ENCODE data around the gene TIMM22.
"Not testable (repeated sequence)": the region's sequence is repeated elsewhere in the genome, so short reads cannot be mapped to it uniquely, and the experiment has no call there.

TIMM22 gene

DNA sequence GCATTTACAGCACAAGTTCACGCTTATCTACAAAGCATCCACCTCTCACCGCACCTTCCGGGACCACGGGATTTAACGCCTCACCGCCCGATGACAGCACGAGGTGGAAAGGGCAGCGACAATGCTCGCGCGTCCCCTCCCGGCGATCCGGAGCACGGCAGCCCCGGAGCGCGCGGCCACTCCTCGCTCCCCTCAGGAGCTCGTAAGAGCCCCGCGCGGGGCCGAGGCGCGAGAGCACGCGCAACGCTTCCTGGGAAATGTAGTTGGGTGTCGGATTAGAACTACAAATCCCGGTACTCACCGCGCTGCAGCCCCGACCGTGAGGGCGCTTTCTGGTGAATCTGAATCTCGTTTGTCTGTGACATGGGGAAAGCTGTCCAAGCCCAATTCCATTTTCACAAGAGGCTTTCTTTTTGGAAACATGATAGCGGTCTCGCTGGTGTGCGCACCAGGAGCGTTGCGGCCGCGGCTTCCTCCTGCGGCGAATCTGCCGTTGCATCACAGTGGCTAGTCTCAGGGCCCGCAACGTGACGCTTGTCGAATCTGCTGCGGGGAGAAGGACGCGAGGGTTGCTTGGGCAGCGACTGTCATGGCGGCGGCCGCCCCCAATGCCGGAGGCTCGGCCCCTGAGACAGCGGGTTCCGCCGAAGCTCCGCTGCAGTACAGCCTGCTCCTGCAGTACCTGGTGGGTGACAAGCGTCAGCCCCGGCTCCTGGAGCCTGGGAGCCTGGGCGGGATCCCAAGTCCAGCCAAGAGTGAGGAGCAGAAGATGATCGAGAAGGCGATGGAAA lies at the start of gene TIMM22:
Gene TIMM22 (plus strand): TSS at position 576 of the 791 bp plus-strand sequence. CDS start 14 bp downstream, at position 590.
- DNase-seq (ENCODE audit: low read depth in 2 of 2): peak; percentile 83 to 85

DNA sequence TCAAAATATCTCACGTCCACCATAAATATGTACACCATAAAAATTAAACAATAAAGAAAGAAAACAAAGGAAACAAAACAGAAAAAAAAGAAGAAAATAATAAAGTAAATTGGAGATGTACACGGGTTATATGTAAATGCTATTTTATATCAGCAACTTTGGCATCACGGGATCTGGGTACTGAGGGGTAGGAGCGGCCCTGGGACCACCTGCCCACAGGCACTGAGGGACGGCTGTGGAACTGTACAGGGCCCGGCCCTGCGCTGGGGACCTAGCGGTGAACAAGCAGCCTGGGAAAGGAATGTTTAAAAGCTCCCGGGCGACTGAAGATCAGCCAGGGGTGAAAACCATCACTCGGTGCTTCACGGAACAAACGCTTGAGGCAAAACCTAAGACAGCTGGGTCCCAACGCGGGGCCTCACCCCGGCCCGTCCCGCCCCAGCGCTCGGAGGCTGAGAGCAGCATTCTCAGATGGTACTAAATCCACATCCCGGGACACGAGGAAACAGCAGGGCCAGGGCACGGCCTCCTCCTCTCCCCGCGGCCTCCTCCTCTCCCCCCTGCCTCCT lies 48.6 kb upstream of the TIMM22 start:
- no peak for DNase-seq (ENCODE audit: low read depth in 2 of 2)

DNA sequence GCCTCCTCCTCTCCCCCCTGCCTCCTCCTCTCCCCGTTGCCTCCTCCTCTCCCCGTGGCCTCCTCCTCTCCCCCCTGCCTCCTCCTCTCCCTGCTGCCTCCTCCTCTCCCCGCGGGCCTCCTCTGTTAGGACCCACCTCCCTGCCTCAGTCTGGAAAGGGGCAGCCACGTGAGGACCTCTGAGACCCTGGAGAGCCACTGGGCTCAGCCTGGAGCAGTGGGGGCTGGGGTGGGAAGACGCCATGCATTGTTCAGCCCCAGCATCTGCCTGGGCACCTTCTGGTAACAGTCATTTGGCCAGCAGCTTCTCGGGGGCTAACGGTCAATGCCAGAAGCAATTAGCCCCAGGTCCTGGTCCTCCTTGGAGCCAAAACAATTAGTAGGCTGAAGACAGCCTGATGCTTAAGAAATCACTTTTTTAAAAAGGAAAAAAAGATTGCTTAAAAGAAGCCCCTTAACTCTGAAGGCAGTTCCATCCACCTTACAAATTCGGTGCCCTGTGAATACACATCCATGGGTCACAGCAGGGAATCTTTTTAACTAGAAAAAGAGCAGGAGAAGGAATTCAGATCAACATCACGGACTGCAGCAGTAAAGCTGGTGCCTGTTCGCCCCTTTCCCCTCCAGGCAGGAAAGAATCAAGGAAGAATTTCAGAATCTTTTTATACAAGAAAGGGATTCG lies 47.2 kb upstream of the TIMM22 start:
- no peak for DNase-seq (ENCODE audit: low read depth in 2 of 2)

DNA sequence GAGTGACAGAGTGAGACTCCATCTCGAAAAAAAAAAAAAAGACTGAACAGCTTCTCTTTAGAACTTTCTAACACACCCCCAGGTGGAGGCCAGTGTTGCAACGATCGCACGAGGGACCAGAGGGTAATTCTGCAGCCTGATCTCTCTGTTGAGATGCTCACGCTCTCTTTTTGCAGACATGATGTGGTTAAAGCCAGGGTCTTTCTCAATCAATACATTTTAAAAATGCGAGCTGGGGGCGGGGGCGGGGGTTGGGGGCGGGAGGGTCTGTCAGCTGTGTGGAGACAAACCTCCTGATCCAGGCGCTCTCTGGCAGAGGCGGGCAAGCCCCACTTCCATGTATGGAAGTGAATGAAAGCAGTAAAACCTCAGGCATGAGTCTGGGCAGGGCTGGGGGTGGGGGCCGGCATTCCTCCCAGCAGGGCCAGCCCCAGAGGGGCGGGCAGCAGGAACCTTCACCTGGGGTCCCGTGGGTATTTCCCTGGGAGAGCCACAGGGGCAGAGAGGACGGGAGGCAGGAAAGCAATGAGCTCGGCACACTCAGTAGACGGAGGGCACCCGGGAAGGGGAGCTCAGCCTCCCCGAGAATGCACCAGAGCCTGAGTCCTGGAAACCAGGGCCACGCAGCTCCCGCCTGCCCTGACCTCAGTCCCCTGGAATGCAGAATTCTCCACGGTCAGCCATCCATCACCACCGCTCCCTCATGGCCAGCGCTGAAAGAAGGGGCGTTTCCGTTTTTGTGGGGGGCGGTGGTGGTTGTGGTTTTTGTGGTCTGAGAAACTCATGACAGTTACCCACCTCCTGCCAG lies 45.4 kb upstream of the TIMM22 start:
- no peak for DNase-seq (ENCODE audit: low read depth in 2 of 2)

DNA sequence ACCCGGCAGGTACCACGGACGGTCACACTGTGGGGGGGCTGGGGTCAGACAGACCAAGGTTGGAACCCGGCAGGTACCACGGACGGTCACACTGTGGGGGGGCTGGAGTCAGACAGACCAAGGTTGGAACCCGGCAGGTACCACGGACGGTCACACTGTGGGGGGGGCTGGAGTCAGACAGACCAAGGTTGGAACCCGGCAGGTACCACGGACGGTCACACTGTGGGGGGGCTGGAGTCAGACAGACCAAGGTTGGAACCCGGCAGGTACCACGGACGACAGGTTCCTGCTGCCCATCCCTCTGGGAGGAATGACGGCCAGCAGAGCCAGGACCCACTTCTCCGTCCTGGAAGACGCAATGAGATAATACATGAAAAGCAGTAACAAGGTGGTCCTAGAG lies 44.3 kb upstream of the TIMM22 start:
- DNase-seq (ENCODE audit: low read depth in 2 of 2): not testable (repeated sequence)

DNA sequence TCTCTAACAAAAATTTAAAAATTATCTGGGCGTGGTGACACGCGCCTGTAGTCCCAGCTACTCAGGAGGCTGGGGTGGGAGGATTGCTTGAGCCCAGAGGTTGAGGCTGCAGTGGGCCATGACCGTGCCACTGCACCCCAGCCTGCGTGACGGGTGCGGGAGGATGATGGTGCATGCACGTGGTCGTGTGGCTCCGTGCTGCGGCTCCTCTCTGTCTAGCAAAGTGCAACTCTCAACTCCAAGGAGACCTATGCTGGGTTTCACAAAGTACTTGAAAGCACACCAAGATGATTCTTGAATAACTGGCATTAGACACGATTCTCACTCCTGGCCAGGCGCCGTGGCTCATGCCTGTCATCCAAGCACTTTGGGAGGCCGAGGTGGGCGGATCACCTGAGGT lies 43.2 kb upstream of the TIMM22 start:
- DNase-seq (ENCODE audit: low read depth in 2 of 2): no peak

DNA sequence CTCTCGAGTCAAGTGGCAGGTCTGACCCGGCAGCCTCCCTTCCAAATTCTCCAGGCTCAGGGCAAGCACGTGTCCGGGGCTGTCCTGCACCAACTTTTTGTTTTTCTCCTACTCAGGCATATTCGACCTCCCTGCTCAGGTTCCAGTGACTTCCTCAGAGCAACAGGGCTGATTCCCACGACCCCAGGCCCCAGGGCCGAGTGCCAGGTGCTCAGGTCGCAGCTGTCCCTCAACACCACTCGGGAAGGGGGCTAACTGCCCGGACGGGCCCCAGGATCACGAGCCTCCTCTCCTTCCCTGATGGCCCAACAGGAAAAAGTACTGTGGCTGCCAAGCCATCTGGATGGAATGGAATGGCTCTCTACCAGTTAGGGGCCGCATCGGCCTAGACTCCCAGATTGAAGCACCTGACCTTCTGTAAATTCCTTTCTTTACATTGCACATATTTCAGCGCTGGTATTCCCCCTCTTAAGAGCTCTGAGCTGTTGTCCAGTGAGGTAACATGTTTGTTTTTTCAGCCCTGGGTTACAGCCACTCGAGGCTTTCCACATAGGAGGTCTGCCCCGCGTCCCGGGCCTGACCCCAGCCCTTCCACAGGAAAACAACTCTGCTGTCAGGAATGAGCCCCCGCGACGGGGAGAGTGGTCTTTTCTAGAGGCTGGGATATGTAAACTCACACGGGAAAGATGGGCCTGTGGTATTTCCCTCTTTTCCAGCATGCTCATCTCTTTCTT lies 42.3 kb upstream of the TIMM22 start:
- no peak for DNase-seq (ENCODE audit: low read depth in 2 of 2)

DNA sequence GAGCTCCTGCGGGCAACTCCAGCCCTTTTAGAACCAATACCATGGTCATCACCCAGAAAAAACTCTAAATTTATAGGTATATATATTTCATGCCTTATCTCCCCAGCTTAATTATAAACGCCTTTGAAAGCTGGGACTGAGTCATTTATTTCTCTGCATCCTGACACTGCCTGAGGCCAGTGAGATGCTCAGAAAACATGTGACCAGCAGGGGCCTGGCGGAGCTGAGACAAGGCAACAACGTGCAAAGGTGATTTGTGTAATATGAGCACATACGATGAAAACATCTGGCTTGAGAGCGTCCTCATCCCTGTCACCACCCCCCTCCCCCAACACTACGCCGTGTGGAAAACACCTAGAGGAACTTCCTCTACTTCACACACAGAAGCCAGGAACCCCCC lies 40.0 kb upstream of the TIMM22 start:
- no peak for DNase-seq (ENCODE audit: low read depth in 2 of 2)

DNA sequence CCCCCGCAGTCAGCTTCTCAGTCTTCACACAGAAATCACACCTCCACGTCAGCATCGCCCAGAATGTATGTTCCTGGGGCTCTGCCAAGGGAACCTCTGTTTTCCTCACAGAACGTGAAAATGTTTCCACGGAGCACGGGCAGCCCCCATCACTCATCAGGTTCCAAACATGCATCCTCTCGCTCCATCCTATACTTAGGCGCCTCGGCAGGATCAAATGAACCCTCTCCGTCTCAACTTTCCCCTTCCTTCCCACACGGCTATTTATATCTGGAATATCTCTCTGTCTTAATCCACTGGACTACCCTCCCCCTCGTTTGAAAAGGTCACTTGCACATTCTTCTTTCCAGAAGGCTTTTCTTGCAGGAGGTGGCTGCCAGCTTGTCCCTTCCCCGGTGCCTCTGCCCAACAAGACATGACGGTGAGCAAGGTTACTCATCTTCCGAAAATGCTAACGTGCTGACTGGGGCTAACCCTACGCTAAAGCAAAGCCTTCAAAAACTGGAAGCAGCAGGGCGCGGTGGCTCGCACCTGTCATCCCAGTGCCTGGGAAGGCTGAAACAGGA lies 39.0 kb upstream of the TIMM22 start:
- no peak for DNase-seq (ENCODE audit: low read depth in 2 of 2)

DNA sequence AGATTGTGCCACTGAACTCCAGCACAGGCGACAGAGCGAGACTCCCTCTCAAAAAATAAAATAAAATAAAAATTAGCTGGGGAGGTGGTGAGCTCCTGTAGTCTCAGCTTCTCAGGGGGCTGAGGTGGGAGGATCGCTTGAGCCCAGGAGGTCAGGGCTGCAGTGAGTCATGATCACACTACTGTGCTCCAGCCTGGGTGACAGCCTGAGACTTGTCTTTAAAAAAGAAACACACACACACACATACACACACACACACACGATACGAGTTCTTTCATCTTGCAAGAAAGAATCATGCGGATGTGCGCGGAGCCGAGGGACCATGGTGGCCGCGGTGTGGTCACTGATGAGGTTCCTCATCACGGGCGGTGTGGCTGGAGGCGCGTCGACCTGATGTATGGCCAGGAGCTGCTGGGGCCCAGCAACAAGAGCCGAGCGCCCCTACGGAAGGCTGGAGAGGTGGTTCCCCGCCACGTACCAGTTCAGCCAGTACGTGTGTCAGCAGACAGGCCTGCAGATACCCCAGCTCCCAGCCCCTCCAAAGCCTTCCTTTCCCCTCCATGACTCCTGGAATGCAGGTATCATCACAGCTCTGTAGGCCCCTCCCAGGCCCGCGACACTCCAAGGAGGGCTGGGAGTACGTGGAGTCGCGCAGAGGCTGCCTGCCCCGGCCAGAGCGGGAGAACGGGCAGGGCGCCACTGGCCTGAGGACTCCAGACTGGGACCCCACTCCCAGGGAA lies 38.0 kb upstream of the TIMM22 start:
- no peak for DNase-seq (ENCODE audit: low read depth in 2 of 2)

DNA sequence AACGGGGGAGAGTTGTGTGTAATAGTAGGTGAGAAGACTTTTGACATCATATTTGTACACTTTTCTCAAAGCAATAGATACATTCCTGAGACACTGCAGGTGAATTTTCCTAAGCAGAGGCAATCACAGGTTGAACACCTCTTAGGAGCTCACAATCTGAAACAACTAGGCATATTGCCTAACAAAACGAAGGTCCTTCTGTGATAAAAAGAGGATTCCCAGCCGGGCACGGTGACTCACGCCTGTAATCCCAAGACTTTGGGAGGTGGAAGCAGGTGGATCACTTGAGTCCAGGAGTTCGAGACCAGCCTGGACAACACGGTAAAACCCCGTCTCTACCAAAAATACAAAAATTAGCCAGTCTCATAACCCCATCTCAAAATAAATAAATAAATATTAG lies 34.8 kb upstream of the TIMM22 start:
- no peak for DNase-seq (ENCODE audit: low read depth in 2 of 2)

DNA sequence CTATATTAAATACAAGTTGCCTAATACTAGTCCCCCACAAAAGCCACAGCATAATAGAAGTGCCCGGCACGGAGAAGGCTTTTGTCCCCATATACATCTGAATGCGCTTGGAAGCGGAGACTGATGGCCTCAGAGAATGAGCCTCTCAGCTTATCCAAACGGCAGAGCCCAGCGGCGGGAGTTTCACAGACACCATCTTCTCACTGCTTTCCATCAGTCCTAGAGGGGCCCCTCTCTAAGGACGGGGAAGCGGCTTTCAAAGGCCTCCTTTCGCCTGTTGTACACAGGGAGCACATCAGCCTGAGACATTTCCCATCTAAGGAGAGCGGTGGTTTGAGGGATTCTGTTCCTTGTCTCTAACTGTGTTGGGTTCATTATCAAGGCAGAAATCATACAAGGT lies 34.3 kb upstream of the TIMM22 start:
- DNase-seq (ENCODE audit: low read depth in 2 of 2): no peak

DNA sequence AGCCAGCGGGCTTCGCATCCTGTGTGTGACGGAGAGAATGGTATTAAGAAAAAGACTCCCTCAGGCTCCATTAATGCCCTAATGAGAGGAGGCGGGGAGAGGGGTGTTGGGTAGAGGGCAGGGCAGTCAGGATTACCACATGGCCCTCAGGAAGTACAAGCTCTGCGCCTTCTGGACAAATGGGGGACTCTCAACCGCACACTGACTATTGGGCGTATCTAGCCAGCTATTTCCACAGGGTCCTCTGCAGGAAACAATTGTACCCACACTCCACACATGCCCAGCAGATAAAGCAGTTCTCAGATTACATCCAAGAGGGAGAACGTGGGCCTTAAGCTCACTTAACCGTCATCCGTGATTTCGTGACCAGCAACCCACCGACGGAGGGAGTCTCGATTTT lies 32.1 kb upstream of the TIMM22 start:
- no peak for DNase-seq (ENCODE audit: low read depth in 2 of 2)

DNA sequence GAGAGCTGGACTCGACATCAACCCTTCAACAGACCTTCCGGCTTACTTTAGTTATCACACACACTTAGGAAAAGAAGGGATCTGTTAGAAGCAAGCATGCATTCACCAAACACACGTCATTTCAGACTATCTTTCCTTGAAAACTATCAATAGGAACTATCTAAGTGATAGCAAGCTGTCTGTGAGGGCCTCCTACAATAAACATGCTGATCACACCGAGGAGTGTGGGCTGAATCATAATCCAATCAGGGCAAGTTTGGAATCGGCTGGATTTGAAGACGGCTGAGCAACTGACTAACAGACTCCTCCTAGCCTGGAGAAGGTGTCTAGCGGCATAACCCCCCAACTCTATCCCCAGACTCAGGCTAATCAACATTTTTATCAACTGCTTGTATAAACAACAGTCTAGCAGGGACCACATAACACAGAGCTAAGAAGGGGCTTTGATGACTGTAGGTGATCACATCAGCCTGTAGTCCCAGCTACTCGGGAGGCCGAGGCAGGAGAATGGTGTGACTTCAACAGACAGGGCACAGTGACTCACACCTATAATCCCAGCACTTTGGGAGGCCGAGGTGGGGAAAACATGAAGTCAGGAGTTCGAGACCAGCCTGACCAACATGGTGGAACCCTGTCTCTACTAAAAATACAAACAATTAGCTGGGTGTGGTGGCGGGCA lies 31.5 kb upstream of the TIMM22 start:
- no peak for DNase-seq (ENCODE audit: low read depth in 2 of 2)

DNA sequence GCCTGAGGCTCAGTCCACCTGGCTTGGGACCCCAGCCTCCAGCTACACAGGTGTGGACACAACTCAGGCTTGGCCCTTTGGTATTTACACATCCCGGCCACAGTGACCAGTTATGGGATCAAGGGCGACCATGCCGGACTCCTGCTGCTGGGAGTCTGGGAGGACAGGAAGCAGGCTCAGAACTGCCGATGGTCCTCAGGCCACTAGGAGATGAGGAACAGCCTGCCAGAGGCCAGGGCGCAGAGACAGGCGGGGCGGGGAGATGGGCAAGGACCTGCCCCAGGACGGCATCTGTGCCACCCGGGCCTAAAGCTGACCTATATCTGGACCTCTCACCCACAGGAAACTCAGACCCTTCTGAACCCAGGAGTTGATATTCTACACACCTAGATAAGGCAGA lies 29.8 kb upstream of the TIMM22 start:
- DNase-seq (ENCODE audit: low read depth in 2 of 2): no peak

DNA sequence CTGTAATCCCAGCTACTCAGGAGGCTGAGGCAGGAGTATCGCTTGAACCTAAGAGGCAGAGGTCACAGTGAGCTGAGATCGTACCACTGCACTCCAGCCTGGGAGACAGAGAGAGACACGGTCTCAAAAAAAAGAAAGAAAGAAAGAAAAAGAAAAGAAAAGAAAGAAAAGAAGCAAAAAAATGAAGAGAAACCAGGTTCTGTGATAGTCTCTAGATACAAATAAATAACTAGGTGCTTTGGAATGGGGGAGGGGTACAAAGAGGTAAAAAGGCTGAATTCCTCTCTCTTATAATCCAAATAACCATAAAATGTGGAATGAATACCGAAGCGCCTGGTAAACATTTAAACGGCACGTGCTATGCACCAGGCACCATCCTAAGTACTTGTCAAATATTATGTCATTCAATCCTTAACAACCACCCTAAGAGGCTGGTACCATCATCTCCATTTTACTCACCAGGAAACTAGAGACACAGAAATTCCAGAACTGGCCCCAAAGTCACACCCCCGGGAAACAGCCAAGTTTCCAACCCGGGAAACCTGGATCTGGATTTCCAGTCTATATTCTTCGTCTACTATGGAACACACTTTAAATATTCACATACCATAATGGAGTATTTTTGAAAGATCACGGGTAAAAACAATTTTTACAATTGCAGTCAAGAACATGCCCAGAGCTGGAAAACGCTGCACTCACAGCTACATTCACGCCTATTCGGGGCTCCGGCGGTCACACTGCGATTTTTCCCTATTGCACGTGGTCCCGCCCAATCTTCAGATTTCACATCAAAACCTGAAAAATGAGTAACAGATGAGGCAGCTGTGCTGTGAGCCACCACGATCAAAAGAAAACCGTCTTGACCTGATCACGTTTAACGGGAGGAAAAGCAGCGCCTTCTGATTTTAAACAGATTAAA lies 27.9 kb upstream of the TIMM22 start:
- DNase-seq (ENCODE audit: low read depth in 2 of 2): no peak

DNA sequence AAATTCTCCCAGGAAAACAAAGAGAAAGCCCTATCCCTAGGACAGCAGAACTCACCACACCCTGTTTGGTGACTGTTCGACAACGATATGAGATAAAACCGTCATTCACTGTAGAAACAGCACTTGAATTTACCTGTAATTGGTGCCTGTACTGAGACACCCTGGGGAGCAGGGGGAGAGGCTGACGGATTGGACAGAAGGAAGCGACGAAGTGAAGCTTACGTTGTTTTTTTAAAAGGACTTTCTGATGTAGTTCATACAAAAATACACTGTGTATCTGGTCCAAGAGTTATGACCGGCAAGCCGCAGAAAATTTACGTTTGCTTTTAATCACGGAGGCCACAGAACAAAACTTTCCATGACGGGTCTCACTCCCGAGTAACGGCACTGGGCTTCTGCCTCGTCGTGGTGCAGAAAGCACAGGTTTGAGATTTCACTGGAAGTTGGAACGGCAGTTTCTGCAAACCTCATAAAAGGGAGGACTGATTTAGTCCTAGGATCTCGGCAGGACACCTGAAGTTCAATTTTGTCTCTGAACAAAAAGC lies 27.0 kb upstream of the TIMM22 start:
- no peak for DNase-seq (ENCODE audit: low read depth in 2 of 2)

DNA sequence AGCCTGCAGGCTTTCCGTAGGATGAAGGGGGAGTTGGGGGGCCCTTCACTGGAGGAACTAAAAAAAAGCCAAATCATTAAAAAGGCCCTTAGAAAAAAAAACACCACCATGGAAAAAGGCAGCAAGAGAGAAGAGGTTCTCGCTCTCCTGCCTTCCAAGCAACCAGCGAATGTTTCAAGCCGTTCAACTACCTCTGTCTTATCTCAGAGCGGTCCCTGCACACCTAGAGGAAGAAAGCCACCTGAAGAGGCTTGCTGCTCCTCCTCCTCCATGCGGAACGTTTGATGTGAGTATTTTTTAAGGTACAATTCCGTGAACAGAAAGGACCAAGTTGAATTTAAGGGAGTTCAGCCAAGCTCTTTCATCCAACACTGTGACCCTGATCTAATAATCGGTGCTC lies 26.6 kb upstream of the TIMM22 start:
- no peak for DNase-seq (ENCODE audit: low read depth in 2 of 2)

DNA sequence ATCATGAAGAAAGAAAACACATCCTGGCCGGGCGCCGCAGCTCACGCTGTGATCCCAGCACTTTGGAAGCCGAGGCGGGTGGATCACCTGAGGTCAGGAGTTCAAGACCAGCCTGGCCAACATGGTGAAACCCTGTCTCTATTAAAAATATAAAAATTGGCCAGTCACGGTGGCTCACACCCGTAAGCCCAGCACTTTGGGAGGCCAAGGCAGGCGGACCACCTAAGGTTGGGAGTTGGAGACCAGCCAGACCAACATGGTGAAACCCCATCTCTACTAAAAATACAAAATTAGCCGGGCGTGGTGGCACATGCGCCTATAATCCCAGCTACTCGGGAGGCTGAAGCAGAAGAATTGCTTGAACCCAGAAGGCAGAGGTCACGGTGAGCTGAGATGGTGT lies 25.1 kb upstream of the TIMM22 start:
- DNase-seq (ENCODE audit: low read depth in 2 of 2): not testable (repeated sequence)
